Stimulated activated naive CD4-positive, alpha-beta T cell treated with Interleukin-2 at 50 U/mL for 16 hours (primary cell): ENCODE measurements around the gene ATXN1.

Experiments used
- DNase-seq: peaks from one replicate; lab custom pipeline; 2025; lab: John Stamatoyannopoulos, UW

Gene ATXN1

GRCh38 chr6:16437095-16437494 lies 324.2 kb downstream of the ATXN1 start:
- peak; percentile 46 for DNase-seq

- DNase-seq: peak; percentile 48
Observed at GRCh38 chr6:16436550-16436949, 324.7 kb downstream of the ATXN1 start.

GRCh38 chr6:16434885-16435284 lies 326.4 kb downstream of the ATXN1 start:
- DNase-seq: no peak

GRCh38 chr6:16433338-16433890 lies 327.8 kb downstream of the ATXN1 start:
- DNase-seq: no peak

DNA sequence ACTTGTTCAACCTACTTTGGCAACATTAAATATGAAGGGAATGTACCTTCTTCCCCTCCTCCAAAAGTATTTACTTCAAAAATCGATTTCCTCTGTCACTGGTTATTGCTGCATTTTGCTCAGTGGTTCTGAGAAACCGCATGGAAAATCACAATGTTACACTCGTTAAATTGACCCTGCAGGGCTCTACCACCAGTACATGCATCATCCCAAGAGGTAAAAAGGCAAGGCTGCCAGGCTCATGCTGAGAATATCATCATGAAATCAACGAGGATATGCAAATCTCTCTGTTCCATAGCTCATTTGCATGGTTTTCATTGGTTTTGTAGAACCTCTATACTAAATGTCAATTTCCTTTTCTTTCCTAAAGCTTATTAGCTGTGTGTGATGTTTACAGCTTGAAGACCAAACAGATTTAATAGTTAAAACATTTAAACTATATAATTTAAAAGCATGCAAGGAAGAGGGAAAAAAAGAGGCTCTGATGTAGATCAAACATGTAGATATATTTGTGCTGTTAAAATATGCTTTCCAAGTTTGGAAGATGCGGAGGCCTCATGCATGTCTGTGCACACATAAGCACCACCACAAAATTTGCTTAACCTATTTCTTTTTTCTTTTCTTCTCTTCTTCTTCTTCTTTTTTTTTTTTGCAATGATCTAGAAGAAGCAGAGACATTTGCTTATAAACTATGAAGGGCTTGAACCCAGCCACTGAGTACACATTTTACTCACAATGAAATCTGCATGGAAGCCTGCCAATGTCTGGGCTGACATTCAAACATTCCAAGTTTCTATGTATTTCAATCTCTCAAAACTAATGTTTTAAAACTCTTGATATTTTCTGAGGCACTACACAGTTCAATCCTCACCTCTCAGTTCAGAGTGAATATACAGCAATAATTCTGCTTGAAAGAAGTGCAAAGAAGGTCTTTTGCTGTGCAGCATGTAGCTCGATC lies 328.9 kb downstream of the ATXN1 start:
- no peak for DNase-seq

GRCh38 chr6:16431106-16431505 lies 330.2 kb downstream of the ATXN1 start:
- no peak for DNase-seq

GRCh38 chr6:16430391-16431089 lies 330.7 kb downstream of the ATXN1 start:
- DNase-seq: no peak

DNA sequence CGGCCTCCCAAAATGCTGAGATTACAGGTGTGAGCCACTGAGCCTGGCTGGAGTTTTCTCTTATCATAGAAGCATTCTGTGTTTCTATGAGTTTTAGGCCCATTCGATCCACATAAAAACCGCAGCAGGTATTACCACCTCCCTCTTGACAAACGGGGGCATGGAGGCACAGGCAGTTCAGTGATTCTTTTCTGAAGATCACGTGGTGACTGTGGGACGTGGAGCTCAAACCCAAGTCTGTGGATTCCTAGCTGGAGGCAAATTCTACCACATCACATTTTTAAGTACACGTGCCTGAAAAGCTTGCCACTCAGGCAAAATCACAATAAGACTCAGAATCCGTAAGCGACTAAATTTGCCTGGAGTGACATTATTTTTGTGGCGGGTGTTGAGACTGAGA lies 331.6 kb downstream of the ATXN1 start:
- no peak for DNase-seq

DNA sequence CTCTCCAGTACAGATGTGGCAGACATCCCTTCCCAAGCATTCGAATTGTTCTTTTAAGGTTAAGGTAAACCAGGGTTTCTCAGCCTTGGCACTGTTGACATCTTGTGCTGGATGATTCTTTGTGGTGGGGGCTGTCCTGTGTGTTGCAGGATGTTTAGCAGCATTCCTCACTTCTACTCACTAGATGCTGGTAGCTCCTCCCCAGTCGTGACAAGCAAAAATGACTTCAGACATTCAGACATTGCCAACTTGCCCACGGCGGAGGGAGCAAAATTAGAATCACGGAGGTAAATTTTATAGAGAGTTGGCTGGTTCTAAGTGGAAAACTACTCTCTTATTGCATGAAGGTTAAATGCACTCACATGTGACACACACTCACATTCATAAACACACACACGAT lies 334.1 kb downstream of the ATXN1 start:
- DNase-seq: no peak

- DNase-seq: no peak
Observed at GRCh38 chr6:16425881-16426615, 335.2 kb downstream of the ATXN1 start.

GRCh38 chr6:16421462-16421960 lies 339.7 kb downstream of the ATXN1 start:
- no peak for DNase-seq

- DNase-seq: peak; percentile 49
Observed at GRCh38 chr6:16420715-16421461, 340.4 kb downstream of the ATXN1 start.

DNA sequence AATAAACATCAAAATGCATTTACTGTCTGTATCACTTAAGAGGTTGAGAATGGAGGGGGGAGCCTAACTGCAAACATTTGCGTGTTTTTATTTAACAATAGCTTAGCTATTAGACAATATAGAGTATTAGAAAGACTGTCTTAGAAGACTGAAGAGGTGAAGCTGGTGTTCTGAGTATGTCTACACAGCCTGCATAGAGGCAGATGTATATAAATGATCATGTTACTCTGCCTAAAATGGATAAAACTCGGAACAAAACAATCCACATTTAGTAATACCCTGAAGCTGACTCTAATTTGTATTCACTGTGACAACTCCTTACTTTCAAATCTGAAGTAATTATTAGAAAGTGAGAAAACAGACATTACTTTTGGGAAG lies 340.9 kb downstream of the ATXN1 start:
- no peak for DNase-seq

- DNase-seq: no peak
Observed at GRCh38 chr6:16419636-16420336, 341.5 kb downstream of the ATXN1 start.

DNA sequence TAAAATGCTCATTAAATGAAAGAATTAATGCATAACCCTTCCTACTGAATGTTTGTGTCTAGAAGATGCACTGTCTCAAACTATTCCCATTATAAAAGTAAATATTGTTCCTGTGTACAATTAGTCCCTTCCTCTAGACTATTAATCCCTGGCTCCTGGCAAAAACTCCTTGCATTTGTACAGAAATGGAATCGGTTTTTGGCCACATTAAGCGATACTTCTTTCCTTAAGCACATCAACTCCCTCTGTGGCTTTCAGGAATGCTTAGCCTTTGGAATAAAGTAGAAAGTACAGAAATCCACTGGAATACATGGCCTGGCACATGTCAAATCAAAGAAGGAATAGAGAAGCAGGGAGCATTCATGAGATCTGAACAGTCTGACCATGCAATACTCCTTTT lies 343.1 kb downstream of the ATXN1 start:
- DNase-seq: no peak

GRCh38 chr6:16415677-16416076 lies 345.6 kb downstream of the ATXN1 start:
- DNase-seq: no peak

DNA sequence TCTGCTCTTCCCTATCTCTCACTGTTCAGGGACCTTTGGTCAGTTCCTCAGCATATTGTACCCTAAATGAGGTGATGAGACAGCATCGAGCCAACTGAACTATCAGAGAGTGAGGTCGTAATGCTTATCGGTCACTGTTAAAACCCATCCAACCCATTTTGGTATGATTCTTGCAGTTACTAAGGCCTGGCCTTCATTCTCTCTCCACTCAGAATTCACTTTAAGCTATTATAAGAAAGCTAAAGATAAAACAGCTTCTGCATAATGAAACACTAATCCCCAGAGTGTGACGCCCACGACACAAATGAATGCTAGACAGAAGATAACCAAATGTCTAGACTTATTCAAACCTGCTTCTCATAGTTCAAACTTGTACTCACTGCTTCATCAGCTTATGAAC lies 347.1 kb downstream of the ATXN1 start:
- DNase-seq: peak; percentile 60

DNA sequence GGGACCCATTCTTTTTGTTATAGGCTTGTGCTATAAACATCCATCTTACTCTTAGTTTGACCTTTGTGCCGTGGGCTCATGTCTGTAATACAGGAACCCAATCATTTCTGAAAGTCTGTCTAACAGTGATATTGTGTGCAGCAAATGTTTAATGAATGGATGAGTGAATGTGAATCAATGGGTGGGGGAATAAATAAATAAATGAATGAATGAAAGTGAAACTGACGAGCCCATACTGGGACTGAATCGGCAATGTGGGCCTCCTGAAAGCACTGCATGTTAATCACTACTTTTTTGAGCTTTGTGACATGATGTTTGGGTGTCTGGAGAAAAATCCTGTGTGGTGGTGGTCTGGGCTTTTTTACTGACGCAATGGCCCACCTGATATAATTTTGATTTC lies 347.9 kb downstream of the ATXN1 start:
- DNase-seq: peak; percentile 51

DNA sequence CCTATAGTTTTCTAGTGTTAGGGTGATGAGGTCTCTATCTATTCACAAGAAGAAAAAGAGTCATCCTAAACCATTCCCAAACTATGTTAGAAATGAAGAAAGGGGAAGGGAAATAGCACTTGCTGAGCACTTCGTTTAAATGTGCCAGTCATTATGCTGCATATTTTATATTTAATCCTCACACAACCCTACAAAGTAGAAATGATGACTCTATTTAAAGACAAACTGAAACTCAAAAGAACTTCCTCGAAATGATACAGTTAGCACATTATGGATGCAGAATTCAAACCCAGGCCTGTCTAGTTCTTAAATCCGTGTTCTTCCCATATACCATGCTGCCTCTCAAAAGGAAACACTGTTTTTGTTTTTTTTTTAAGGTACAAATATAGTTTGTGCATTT lies 348.3 kb downstream of the ATXN1 start:
- no peak for DNase-seq

GRCh38 chr6:16412171-16412570 lies 349.1 kb downstream of the ATXN1 start:
- no peak for DNase-seq
